Esophagus muscularis mucosa (tissue), 3 donors: Measurements from ENCODE around the gene BAIAP2.
A peak's percentile ranks its signal among the peaks of the same experiment; 100 is the strongest.

ENCODE experiments used
- POLR2A ChIP-seq: fragments of 450-650 bp; IDR thresholded peaks from one replicate; pipeline ENCODE4 v1.6.1; 2017; ENCODE audit warnings: antibody characterized with exemption, moderate library complexity, mild to moderate bottlenecking, low read depth
- POLR2AphosphoS5 ChIP-seq, 2 donors: sonication (generic); formaldehyde crosslinking; IDR thresholded peaks; one replicate each; pipeline ENCODE4 v1.6.1; 2017; ENCODE audit warnings: antibody characterized with exemption in 2 of 2
- TF ChIP-seq, protein P1 (sequence below), 3 experiments: fragments of 200-600 bp in 2 of 3; fragments of 450-650 bp in 1 of 3; sonication (generic) in 2 of 3; IDR thresholded peaks; one replicate each; pipeline ENCODE4 v1.5.1; 2017 to 2019; ENCODE audit warnings: antibody characterized with exemption in 3 of 3, mild to moderate bottlenecking in 2 of 3, moderate library complexity in 1 of 3

GRCh38 chr17:81097134-81097942, 62.4 kb downstream of the BAIAP2 start:
- TF ChIP-seq, protein P1, sequence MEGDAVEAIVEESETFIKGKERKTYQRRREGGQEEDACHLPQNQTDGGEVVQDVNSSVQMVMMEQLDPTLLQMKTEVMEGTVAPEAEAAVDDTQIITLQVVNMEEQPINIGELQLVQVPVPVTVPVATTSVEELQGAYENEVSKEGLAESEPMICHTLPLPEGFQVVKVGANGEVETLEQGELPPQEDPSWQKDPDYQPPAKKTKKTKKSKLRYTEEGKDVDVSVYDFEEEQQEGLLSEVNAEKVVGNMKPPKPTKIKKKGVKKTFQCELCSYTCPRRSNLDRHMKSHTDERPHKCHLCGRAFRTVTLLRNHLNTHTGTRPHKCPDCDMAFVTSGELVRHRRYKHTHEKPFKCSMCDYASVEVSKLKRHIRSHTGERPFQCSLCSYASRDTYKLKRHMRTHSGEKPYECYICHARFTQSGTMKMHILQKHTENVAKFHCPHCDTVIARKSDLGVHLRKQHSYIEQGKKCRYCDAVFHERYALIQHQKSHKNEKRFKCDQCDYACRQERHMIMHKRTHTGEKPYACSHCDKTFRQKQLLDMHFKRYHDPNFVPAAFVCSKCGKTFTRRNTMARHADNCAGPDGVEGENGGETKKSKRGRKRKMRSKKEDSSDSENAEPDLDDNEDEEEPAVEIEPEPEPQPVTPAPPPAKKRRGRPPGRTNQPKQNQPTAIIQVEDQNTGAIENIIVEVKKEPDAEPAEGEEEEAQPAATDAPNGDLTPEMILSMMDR (IDR thresholded peaks at IDR 0.05), result peak; percentile 80 to 84 (median 84)
- TF ChIP-seq POLR2AphosphoS5 (IDR thresholded peaks at IDR 0.05) (peak; percentile 35 to 62), POLR2A (no peak)
